ENCODE measurements around the gene GLRX2.

Gene GLRX2

DNA sequence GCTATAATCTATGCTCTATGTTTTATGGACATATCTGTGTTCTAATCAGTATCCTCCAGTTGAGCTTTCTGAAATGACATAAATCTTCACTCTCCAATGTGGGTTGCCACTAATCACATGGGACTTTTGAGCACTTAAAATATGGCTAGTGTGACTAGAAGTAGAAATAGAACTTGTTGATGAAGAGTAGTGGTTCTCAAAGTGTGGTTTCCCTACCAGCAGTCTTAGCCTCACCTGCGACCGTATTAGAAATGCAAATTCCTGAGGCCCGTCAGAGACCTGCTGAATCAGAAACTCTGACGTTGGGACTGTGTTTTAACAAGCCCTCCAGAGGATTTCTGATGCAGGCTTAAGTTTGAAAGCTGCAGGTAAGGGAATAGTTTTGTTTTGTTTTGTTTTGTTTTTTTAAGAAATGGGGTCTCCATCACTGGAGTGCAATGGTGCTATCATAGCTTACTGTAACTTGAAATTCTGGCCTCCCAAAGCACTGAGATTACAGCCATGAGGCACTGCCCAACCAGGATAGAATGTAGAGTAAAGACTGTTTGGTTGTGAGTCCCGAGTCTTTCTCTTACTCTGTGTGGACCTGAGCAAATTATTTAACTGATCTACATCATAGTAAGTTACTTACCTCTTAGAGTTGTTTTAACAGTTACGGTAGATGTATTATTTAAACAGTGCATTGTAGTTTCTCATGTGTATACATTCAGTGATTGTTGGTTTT is 21.7 kb downstream of the GLRX2 start:
- Histone ChIP-seq H3K36me3 (ENCODE audit: low read depth) (peaks cover 78% of the 10 kb centered on the region), H3K4me3 (ENCODE audit: severe bottlenecking) (no peak overlapping the region), H3K9me3 (ENCODE audit: severe bottlenecking) (peaks cover 2% of the 10 kb centered on the region), H3K27ac (ENCODE audit: poor library complexity, severe bottlenecking) (no peak overlapping the region), H3K27me3 (ENCODE audit: insufficient read depth, poor library complexity, severe bottlenecking) (no peaks in the 10 kb centered on the region), H3K4me1 (ENCODE audit: insufficient read depth, poor library complexity, severe bottlenecking) (no peaks in the 10 kb centered on the region)
- TF ChIP-seq, protein P1, sequence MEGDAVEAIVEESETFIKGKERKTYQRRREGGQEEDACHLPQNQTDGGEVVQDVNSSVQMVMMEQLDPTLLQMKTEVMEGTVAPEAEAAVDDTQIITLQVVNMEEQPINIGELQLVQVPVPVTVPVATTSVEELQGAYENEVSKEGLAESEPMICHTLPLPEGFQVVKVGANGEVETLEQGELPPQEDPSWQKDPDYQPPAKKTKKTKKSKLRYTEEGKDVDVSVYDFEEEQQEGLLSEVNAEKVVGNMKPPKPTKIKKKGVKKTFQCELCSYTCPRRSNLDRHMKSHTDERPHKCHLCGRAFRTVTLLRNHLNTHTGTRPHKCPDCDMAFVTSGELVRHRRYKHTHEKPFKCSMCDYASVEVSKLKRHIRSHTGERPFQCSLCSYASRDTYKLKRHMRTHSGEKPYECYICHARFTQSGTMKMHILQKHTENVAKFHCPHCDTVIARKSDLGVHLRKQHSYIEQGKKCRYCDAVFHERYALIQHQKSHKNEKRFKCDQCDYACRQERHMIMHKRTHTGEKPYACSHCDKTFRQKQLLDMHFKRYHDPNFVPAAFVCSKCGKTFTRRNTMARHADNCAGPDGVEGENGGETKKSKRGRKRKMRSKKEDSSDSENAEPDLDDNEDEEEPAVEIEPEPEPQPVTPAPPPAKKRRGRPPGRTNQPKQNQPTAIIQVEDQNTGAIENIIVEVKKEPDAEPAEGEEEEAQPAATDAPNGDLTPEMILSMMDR (IDR thresholded peaks at IDR 0.05; ENCODE audit: poor library complexity, severe bottlenecking): no peak
- ATAC-seq (ENCODE audit: low read depth): no peak
- no peak for DNase-seq (ENCODE audit: low spot score)

DNA sequence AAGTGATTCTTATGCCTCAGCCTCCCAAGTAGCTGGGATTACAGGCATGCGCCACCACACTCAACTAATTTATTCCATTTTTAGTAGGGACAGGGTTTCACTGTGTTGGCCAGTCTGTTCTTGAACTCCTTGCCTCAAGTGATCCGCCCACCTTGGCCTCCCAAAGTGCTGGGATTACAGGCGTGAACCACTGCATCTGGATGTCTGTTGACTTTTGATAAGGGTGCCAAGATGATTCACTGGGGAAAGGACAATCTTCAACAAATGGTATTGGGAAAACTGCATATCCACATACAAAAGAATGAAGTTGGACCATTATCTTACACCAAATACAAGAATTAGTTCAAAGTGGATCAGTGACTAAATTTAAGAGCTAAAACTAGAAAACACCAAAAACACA is 26.0 kb downstream of the GLRX2 start:
- Histone ChIP-seq H3K4me3 (ENCODE audit: severe bottlenecking) (no peak overlapping the region), H3K4me1 (ENCODE audit: insufficient read depth, poor library complexity, severe bottlenecking) (no peaks in the 10 kb centered on the region), H3K27ac (ENCODE audit: poor library complexity, severe bottlenecking) (no peak overlapping the region), H3K36me3 (ENCODE audit: low read depth) (peaks cover 79% of the 10 kb centered on the region), H3K9me3 (ENCODE audit: severe bottlenecking) (peaks cover 2% of the 10 kb centered on the region), H3K27me3 (ENCODE audit: insufficient read depth, poor library complexity, severe bottlenecking) (no peaks in the 10 kb centered on the region)
- no peak for DNase-seq (ENCODE audit: low spot score)
- no peak for ATAC-seq (ENCODE audit: low read depth)
- TF ChIP-seq, protein P1 (IDR thresholded peaks at IDR 0.05; ENCODE audit: poor library complexity, severe bottlenecking): no peak

DNA sequence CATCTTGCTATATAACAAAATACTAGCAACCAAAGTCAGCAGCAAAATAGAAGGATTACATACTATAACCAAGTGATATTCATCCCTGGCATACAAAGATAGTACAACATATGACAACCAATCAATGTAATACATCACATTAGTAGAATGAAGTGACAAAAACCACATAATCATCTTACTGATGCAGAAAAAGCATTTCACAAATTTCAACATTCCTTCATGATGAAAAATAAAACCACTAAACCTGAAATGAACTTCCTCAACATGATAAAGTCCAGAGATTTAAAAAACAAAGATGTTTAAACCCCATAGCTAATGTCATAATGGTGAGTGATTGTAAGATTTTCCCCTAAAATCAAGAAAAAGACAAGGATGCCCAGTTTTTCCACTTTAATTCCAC is 27.2 kb downstream of the GLRX2 start:
- Histone ChIP-seq H3K4me3 (ENCODE audit: severe bottlenecking) (no peak overlapping the region), H3K36me3 (ENCODE audit: low read depth) (peaks cover 76% of the 10 kb centered on the region), H3K9me3 (ENCODE audit: severe bottlenecking) (peaks cover 2% of the 10 kb centered on the region), H3K27ac (ENCODE audit: poor library complexity, severe bottlenecking) (no peak overlapping the region), H3K27me3 (ENCODE audit: insufficient read depth, poor library complexity, severe bottlenecking) (no peaks in the 10 kb centered on the region), H3K4me1 (ENCODE audit: insufficient read depth, poor library complexity, severe bottlenecking) (no peaks in the 10 kb centered on the region)
- TF ChIP-seq, protein P1 (IDR thresholded peaks at IDR 0.05; ENCODE audit: poor library complexity, severe bottlenecking): no peak
- no peak for DNase-seq (ENCODE audit: low spot score)
- ATAC-seq (ENCODE audit: low read depth): no peak

DNA sequence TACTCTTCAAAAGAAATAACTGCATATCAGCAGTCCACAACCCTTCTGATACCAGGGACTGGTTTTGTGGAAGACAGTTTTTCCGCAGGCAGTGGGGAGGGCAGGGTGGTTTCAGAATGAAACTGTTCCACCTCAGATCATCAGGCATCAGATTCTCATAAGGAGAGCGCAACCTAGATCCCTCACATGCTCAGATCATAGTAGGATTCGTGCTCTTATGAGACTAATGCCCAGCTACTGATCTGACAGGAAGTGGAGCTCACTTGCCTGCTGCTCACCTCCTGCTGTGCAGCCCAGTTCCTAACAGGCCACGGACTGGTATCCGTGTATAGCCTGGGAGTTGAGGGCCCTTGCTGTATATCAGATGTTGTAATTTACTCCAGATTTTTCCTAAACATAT is 34.3 kb downstream of the GLRX2 start:
- H3K4me3 ChIP-seq (ENCODE audit: severe bottlenecking): no peak overlapping the region
- DNase-seq (ENCODE audit: low spot score): no peak
- no peak for ATAC-seq (ENCODE audit: low read depth)
- H3K27ac ChIP-seq (ENCODE audit: poor library complexity, severe bottlenecking): no peak overlapping the region
- H3K36me3 ChIP-seq (ENCODE audit: low read depth): peaks cover 33% of the 10 kb centered on the region
- no peaks in the 10 kb centered on the region for H3K27me3 ChIP-seq (ENCODE audit: insufficient read depth, poor library complexity, severe bottlenecking)
- H3K9me3 ChIP-seq (ENCODE audit: severe bottlenecking): no peaks in the 10 kb centered on the region
- TF ChIP-seq, protein P1 (IDR thresholded peaks at IDR 0.05; ENCODE audit: poor library complexity, severe bottlenecking): no peak
- no peaks in the 10 kb centered on the region for H3K4me1 ChIP-seq (ENCODE audit: insufficient read depth, poor library complexity, severe bottlenecking)

DNA sequence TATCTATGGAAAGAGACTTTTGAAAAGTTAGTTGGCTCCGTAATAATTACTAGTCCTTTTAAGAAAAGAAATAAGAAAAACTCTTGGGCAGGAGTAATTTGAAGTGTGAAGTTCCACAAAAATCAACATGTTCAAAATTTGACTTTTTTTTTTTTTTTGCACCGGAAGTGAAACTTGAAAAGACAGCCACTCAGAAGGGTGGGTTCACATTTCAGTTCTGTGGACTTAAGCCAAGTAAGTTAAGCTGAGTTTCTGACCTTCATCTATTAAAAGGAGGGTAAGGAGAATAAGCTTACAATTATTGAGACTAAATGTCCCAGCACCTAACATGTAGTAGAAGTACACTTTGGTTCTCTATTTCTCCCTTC is 34.8 kb downstream of the GLRX2 start:
- no peak overlapping the region for H3K4me3 ChIP-seq (ENCODE audit: severe bottlenecking)
- TF ChIP-seq, protein P1 (IDR thresholded peaks at IDR 0.05; ENCODE audit: poor library complexity, severe bottlenecking): peak; percentile 20
- DNase-seq (ENCODE audit: low spot score) (no peak), ATAC-seq (ENCODE audit: low read depth) (no peak)
- H3K27ac ChIP-seq (ENCODE audit: poor library complexity, severe bottlenecking): no peak overlapping the region
- no peaks in the 10 kb centered on the region for H3K9me3 ChIP-seq (ENCODE audit: severe bottlenecking)
- no peaks in the 10 kb centered on the region for H3K27me3 ChIP-seq (ENCODE audit: insufficient read depth, poor library complexity, severe bottlenecking)
- no peaks in the 10 kb centered on the region for H3K4me1 ChIP-seq (ENCODE audit: insufficient read depth, poor library complexity, severe bottlenecking)
- peaks cover 27% of the 10 kb centered on the region for H3K36me3 ChIP-seq (ENCODE audit: low read depth)

Measured in RWPE2 (cell line).